ENCODE measurements around the gene BTBD9.
"Not testable (repeated sequence)": the region's sequence is repeated elsewhere in the genome, so short reads cannot be mapped to it uniquely, and the experiment has no call there.

The BTBD9 gene

DNA sequence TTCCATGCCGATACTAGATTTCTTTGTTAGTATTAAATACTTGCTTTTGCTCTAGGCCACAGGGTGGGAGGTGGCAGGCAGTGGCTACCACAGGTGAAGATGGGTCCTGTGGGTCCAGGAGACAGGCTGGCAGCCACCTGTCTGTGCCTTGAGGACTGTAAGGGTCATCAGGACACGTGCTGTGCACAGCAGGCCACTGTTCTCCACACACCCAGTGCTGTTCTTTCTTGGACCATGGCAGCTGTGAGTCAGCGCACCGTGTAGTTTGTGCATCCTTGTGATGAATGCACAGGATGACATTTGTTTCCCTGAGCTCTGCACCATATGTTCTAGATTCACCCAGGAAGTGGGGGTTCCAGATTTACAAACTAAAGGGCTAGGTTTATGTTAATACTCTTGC lies 503.2 kb downstream of the BTBD9 start:
- no peak overlapping the region for H3K4me3 ChIP-seq (replicated peaks; ENCODE audit: low read depth, low read length)
- no peak for DNase-seq (ENCODE audit: low read depth)
- TF ChIP-seq, protein P1, sequence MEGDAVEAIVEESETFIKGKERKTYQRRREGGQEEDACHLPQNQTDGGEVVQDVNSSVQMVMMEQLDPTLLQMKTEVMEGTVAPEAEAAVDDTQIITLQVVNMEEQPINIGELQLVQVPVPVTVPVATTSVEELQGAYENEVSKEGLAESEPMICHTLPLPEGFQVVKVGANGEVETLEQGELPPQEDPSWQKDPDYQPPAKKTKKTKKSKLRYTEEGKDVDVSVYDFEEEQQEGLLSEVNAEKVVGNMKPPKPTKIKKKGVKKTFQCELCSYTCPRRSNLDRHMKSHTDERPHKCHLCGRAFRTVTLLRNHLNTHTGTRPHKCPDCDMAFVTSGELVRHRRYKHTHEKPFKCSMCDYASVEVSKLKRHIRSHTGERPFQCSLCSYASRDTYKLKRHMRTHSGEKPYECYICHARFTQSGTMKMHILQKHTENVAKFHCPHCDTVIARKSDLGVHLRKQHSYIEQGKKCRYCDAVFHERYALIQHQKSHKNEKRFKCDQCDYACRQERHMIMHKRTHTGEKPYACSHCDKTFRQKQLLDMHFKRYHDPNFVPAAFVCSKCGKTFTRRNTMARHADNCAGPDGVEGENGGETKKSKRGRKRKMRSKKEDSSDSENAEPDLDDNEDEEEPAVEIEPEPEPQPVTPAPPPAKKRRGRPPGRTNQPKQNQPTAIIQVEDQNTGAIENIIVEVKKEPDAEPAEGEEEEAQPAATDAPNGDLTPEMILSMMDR (IDR thresholded peaks at IDR 0.05; ENCODE audit: low read length, missing control alignments), result no peak

DNA sequence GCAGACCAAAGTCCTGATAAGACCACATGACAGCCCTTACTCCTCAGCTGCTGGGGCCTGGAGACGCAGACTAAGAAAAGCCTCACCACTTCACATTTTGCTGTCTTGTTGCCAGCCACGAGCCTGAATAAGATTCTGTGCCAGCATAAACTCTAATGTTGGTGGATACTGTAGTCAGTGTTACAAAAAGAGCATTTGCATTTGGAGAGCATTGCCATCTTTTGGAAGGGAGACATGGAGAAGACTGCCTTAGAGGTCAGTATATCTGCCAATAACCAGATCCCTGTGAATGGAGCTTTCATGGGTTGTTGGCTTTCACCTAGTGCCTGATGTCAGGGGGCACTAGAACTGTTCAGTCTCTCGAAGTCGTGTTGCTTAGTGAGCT lies 505.0 kb downstream of the BTBD9 start:
- TF ChIP-seq, protein P1 (IDR thresholded peaks at IDR 0.05; ENCODE audit: low read length, missing control alignments), result no peak
- no peak overlapping the region for H3K4me3 ChIP-seq (replicated peaks; ENCODE audit: low read depth, low read length)
- DNase-seq (ENCODE audit: low read depth), result no peak

DNA sequence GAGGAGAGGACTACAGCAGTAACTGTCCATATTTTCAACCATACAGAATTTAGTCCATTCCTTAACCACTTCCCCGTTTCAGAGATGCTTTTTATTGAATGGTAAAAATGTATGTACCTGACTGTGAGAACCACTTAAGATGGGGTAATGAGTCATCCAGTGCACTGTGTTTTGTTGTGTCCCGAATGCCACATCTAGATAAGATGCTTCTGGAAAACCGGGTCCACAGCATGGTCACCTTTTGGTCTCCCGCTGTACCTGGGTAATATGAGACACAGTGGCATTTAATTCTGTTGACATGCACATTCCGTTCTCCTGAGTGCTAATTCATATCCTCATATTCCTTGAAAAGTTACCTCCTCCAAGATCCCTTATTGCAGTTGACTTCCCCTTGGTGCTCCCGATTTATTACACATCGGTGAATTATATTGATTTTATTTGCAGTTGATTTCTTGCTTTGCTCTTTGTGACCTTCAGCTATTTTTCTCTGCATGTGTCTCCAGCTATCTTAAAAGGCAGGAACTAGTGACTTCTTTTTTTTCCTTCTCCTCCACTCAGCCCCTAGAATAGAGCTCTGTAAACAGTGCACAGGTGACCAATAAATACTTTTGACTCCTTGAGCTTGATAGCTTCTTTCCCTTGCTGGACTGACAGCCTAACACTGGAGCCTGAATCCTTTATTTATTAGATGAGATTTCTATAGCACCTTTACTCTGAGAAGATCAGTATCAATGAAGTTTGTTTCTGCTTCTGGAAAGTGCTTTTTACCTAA lies 505.6 kb downstream of the BTBD9 start:
- no peak for DNase-seq (ENCODE audit: low read depth)
- TF ChIP-seq, protein P1 (IDR thresholded peaks at IDR 0.05; ENCODE audit: low read length, missing control alignments), result no peak

DNA sequence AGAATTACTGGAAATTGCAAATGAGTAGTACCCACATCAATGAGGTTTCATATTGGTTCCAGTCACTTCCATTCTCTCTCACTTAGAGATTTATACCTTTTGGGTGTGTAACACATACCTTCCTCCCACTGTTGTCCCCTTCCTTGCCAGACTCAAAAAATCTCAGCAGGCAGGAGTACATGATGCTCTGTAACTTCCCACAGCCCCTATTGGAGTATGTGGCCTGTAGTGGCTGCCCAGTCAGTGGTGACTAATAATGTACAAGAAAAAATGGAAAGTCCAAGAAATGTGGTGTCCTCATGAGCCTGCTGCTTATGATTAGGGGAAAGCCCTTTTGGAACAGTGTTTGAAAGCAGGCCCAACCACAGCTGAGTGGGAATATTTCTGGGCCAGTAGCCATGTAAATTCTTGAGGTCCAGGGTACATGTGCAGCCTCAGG lies 508.2 kb downstream of the BTBD9 start:
- peak; percentile 94 for DNase-seq (ENCODE audit: low read depth)
- no peak overlapping the region for H3K4me3 ChIP-seq (replicated peaks; ENCODE audit: low read depth, low read length)
- TF ChIP-seq, protein P1 (IDR thresholded peaks at IDR 0.05; ENCODE audit: low read length, missing control alignments), result no peak

More for the DNA sequence above, 505.6 kb downstream of the BTBD9 start:
- no peak overlapping the region for H3K4me3 ChIP-seq (replicated peaks; ENCODE audit: low read depth, low read length)

DNA sequence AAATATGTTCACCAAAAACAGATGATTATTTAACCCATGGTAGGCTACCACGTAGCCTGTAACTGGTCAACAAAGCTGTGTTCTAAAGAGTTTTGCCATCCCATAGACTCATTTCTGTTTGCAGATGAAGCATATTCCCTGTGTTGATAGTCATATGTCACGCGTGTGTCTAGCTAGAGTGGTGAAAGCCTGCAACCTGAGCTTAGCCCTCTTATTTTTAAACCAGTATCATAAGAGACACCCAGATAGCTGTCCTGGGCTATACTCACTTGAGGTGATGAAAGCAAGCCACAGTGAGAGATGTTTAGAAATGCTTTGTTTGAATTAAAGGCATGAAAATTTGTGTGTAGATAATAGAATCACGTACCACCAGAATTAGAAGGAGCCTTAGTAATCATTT lies 512.4 kb downstream of the BTBD9 start:
- no peak for DNase-seq (ENCODE audit: low read depth)
- no peak overlapping the region for H3K4me3 ChIP-seq (replicated peaks; ENCODE audit: low read depth, low read length)
- TF ChIP-seq, protein P1 (IDR thresholded peaks at IDR 0.05; ENCODE audit: low read length, missing control alignments), result no peak

DNA sequence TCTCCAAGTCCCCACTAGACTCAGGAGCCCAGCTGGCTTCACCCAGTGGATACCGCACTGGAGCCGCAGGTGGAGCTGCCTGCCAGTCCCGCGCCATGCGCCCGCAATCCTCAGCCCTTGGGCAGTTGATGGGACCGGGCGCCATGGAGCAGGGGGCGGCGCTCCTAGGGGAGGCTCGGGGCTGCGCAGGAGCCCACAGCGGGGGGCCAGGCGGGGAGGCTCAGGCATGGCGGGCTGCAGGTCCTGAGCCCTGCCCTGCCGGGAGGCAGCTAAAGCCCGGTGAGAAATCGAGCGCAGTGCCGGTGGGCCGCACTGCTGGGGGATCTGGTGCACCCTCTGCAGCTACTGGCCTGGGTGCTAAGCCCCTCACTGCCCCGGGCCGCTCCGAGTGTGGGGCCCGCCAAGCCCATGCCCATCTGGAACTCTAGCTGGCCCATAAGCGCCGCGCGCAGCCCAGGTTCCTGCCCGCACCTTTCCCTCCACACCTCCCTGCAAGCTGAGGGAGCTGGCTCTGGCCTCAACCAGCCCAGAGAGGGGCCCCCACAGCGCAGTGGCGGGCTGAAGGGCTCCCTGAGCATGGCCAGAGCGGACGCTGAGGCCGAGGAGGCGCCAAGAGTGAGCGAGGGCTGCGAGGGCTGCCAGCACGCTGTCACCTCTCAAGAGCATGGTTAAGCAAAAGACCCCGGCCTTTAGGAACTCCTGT lies 515.4 kb downstream of the BTBD9 start:
- not testable (repeated sequence) for DNase-seq (ENCODE audit: low read depth); H3K4me3 ChIP-seq (replicated peaks; ENCODE audit: low read depth, low read length)

DNA sequence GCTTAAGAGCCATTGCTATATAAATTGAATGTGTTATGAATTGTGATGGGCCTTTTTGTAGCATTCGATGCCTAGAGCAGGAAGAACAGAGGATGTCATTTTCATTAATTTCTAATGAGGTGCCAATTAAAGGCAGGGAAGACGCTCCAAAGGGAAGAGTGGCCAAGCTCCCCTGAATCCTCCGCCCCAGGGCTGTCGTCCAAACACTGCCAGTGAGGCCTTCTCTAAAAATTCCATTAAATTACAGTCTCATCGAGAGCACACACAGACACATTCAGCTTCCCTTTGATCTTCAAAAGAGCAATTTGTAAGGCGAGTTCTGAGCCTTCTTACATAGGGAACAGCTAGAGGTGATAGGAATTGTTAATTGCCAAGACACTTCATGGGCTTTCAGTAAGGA lies 520.2 kb downstream of the BTBD9 start:
- TF ChIP-seq, protein P1 (IDR thresholded peaks at IDR 0.05; ENCODE audit: low read length, missing control alignments), result no peak
- H3K4me3 ChIP-seq (replicated peaks; ENCODE audit: low read depth, low read length), result no peak overlapping the region
- no peak for DNase-seq (ENCODE audit: low read depth)

All from fibroblast of pulmonary artery (primary cell).